GM19351 (cell line): ENCODE results near the gene ERC2.

ENCODE experiments used
- ATAC-seq: cut with Tn5 transposase; IDR thresholded peaks from one replicate; pipeline ENCODE4 v1.9.1; 2021; ENCODE audit warnings: mild to moderate bottlenecking, moderate library complexity; ENCODE audit not compliant: unreplicated experiment

Gene ERC2

GRCh38 chr3:55664387-55664786 is 803.9 kb downstream of the ERC2 start:
- no peak for ATAC-seq

- ATAC-seq = no peak
Observed at GRCh38 chr3:55662683-55663082, 805.6 kb downstream of the ERC2 start.

DNA sequence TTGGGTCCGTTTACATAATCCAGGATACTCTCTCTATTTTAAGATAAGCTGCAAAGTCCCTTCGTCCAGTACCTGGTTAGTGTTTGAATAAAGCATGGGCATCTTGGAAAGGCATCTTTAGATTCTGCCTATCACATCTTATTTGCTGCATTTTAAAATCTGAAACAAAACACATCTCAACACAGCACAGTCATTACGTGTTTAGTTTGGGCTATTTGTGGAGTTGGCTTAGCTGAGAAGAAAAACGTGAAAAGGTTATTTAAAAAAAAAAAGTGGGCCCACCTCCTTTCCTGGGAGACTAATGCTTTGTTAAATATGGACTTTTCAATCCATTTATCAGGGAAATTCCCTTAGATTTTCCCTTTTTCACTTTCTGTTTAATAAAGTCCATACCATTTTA is 806.7 kb downstream of the ERC2 start:
- peak; percentile 26 for ATAC-seq

- peak; percentile 45 for ATAC-seq
Observed at GRCh38 chr3:55661141-55661540, 807.1 kb downstream of the ERC2 start.

DNA sequence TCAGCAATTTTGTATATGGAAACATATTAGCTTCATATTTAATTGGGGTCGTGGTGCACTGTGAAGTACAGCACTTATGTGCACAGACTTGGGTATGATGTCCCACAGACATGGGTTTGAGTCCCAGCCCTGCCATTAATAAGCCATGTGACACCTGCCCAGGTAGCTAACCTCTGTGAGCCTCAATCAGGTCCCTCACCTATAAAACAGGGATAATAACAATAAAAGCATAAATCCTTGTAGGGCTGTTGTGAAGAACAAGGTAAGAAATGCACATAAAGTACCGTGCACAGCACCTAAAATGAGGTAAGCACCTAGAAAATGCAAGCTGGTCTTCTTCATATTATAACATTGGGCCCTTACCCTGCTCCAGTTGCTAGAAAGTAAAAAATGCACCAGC is 807.6 kb downstream of the ERC2 start:
- no peak for ATAC-seq

GRCh38 chr3:55659701-55660100 is 808.6 kb downstream of the ERC2 start:
- ATAC-seq = no peak

GRCh38 chr3:55658690-55659562 is 809.3 kb downstream of the ERC2 start:
- peak; percentile 26 for ATAC-seq

DNA sequence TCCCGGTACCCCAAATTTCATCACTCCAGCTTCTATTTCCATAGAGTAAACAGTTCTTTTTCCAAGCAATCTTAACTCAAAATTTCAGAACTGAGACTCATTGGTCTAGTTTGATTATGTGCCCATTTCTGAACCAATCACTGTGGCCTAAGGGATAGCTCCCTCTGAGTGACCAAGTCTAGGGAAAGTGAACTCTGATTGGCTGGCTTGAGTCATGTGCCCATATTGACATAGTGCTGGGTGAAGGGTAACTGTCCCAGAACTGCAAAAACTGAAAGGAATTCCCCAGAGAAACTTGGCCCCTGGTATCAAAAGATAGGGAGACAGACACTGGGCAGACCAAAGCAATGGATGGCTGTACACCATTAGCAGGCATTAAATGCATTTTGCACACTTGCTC is 810.0 kb downstream of the ERC2 start:
- no peak for ATAC-seq

GRCh38 chr3:55655544-55655943 is 812.7 kb downstream of the ERC2 start:
- ATAC-seq = no peak

DNA sequence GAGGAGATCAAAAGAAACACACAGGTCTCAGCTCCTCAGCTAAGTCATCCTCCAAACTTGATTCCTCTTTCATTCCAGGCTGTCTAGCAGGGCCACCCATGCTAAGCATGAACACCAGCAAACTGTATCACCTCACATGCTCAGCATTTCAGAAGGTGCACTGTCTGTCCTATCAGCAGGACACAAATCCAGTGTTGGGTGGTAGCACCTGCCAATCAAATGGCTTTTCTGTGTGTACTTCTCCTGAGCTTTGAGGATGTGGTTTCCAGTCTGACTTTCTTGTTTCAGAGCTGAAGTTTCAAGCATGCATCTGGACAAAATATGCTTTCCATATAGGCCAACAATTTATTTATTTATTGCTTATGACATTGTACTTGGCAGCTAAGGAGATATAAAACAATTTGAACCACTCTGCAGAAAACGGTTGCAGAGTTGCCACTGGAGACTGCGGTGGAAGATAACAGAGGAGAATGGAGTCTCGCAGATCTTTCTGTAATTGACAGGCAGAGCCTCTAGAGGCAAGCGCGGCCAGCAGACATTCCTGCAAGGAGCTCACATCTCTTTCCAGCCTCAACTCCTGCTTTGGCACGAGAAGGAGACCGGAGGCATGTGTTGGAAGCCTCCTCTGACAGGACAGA is 814.0 kb downstream of the ERC2 start:
- ATAC-seq = peak; percentile 90

GRCh38 chr3:55651011-55651410 is 817.3 kb downstream of the ERC2 start:
- no peak for ATAC-seq

DNA sequence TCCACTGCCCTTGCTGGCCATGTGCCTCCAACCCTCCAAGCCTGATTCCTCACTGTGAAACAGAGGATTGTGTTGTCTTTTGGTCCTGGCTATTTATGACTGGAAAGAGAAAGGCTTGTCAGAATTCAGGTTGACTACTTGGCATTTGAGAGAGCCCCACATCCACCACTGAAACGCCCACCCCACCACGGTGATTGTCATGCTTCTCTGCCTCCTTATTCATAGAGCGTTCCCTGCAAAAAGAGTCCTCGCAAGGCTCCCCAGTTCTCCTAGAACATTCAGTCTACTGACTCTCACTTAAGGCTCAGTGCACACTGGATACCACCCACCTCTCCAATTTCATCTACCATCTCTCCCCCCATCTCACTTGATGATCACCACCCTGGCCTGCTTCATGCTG is 818.3 kb downstream of the ERC2 start:
- no peak for ATAC-seq

DNA sequence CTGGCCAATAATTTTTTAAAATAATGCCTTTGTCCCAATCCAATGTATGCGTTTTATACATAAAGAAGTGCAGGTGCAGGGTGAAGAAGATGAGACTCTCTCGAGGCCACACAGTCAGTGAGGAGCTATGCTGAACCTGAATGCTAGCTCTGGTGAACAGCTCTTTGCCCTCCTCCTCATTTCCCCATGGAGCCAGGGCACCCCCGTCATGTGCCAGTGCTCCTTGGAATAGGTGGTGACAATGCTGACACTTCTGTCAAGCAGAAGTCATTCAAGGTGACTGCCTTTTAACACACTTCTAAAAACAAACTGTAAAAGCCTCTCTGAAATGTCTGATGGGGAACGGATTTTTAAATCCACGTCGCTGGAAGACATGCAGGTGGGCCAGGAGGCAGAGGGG is 818.7 kb downstream of the ERC2 start:
- ATAC-seq = no peak

DNA sequence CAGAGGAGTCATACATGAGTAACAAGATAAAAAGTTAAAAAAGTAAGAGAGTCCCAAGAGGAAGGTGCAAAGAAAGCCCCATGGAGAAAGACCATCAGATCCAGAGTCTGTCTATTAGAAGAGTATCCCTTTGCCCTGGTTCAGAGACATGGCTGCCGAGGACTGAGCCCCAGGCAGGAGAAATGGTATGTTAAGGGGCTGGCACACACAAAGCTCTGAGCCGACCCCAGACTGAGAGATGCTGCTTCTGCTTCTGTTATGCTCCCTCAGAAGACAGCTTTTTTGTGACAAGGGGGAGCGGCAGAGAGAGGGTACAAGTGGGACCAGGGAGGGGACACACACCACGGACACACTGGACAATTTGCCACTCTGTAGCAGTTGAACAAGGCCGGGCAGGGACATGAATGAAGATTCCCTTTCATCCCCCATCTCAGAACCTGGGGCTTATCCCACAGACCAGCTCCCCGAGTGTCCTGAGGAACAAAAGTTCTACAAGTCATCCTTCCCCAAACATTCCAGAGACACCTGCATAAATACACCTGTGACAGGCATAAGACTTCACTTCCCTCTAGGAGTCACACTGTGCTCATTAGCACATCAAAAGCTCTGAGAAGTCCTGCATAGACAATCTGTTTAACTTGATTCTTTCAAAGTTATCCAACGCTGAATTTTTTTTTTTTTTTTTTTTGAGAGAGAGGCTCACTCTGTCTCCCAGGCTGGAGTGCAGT is 819.5 kb downstream of the ERC2 start:
- ATAC-seq = no peak

DNA sequence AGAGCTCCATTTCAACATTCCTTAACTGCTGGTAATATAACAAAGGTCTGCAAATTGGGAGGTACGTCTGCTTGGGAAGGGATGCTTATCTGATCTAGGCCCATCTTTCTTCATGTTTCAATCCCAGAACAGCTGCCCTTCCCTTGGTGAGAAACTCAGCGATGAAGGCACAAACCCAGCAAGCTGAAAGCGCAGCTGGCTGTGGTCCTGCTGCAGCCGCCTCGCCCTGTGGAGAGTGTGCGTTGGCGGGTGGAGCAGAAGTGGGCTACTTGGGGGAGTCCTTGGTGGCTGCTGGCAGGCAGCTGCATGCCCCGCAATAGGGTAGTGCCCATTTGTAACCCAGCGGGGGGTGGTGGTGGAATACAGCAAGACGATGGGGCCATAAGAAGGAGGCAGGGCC is 820.6 kb downstream of the ERC2 start:
- ATAC-seq = no peak

DNA sequence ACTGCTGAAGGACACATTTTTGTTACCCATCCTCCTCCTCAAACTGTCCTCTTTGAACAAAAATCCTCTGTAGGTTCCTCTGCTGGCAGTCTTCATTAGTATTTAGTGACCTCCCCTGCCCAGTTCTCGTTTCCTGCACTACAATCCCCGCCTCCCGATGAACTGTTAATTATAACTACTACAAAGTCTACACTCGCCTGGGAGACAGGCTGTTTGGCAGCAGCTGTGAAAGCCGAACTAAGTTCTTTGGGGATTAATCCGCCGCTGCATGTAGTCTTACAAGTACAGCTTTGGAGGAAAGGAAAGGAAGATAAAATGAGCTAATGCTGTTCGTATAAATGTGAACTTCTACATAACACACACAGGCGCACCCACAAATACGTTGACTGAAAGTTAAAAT is 821.2 kb downstream of the ERC2 start:
- ATAC-seq = no peak

- no peak for ATAC-seq
Observed at GRCh38 chr3:55646121-55646520, 822.1 kb downstream of the ERC2 start.

- ATAC-seq = no peak
Observed at GRCh38 chr3:55645422-55645821, 822.8 kb downstream of the ERC2 start.

DNA sequence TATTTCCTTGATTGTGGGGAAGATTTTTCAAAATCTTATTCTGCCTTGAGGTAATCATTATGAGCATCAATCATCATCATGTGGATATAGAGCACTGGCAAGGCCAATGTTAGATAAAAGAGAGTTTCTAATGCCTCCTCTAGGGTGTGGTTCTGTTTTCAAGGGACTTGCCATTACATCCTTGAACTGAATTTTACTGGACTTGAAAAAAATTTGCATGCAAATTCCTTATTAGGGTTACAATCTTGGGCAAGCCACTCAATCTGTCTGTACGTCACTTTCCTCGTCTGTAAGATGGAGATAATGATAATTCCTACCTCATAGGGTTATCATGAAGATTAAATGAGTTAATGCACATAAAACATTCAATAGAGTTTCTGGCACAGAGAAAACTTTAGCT is 825.0 kb downstream of the ERC2 start:
- no peak for ATAC-seq

- no peak for ATAC-seq
Observed at GRCh38 chr3:55641964-55642363, 826.3 kb downstream of the ERC2 start.

GRCh38 chr3:55639896-55640765 is 828.1 kb downstream of the ERC2 start:
- ATAC-seq = no peak
